ENCODE measurements around the gene KAZN.

The KAZN gene

GRCh38 chr1:14614341-14614740 lies 15.9 kb downstream of the KAZN start:
- no peaks in the 10 kb centered on the region for H3K4me1 ChIP-seq (ENCODE audit: insufficient read depth, low read length, severe bottlenecking)
- no peaks in the 10 kb centered on the region for H3K9me3 ChIP-seq (ENCODE audit: low read length)
- H3K79me2 ChIP-seq (ENCODE audit: insufficient read depth, low read length): no peaks in the 10 kb centered on the region
- H3K9ac ChIP-seq (ENCODE audit: low read length): no peak overlapping the region
- no peak overlapping the region for H3K4me3 ChIP-seq (ENCODE audit: low read depth, low read length, poor library complexity, severe bottlenecking)
- H3F3A ChIP-seq (ENCODE audit: insufficient read depth, low read length): no peaks in the 10 kb centered on the region
- no peaks in the 10 kb centered on the region for H3K36me3 ChIP-seq (ENCODE audit: insufficient read depth, low read length)
- no peak overlapping the region for H3K4me2 ChIP-seq (ENCODE audit: low read length)
- H3K27me3 ChIP-seq (ENCODE audit: insufficient read depth, low read length): no peaks in the 10 kb centered on the region
- H4K20me1 ChIP-seq (ENCODE audit: insufficient read depth, low read length): no peaks in the 10 kb centered on the region
- no peak overlapping the region for H2AFZ ChIP-seq (ENCODE audit: low read length)
- H3K9me2 ChIP-seq (ENCODE audit: low read depth, low read length): no peaks in the 10 kb centered on the region
- no peak overlapping the region for H3K27ac ChIP-seq (ENCODE audit: low read depth, low read length, poor library complexity, severe bottlenecking)
- TF ChIP-seq EZH2 (IDR thresholded peaks at IDR 0.05; ENCODE audit: borderline replicate concordance, low read length) (no peak), CTCF (IDR thresholded peaks at IDR 0.05; ENCODE audit: low read length) (no peak)

GRCh38 chr1:14615549-14616218 lies 17.2 kb downstream of the KAZN start:
- Histone ChIP-seq H3K4me3 (ENCODE audit: low read depth, low read length, poor library complexity, severe bottlenecking) (no peak overlapping the region), H3F3A (ENCODE audit: insufficient read depth, low read length) (no peaks in the 10 kb centered on the region), H2AFZ (ENCODE audit: low read length) (no peak overlapping the region), H3K4me2 (ENCODE audit: low read length) (no peak overlapping the region), H3K36me3 (ENCODE audit: insufficient read depth, low read length) (no peaks in the 10 kb centered on the region), H3K4me1 (ENCODE audit: insufficient read depth, low read length, severe bottlenecking) (no peaks in the 10 kb centered on the region), H4K20me1 (ENCODE audit: insufficient read depth, low read length) (no peaks in the 10 kb centered on the region), H3K9me3 (ENCODE audit: low read length) (no peaks in the 10 kb centered on the region), H3K9me2 (ENCODE audit: low read depth, low read length) (no peaks in the 10 kb centered on the region), H3K27ac (ENCODE audit: low read depth, low read length, poor library complexity, severe bottlenecking) (no peak overlapping the region), H3K79me2 (ENCODE audit: insufficient read depth, low read length) (no peaks in the 10 kb centered on the region), H3K27me3 (ENCODE audit: insufficient read depth, low read length) (no peaks in the 10 kb centered on the region), H3K9ac (ENCODE audit: low read length) (no peak overlapping the region)
- no peak for TF ChIP-seq EZH2 (IDR thresholded peaks at IDR 0.05; ENCODE audit: borderline replicate concordance, low read length)
- TF ChIP-seq CTCF (IDR thresholded peaks at IDR 0.05; ENCODE audit: low read length): no peak

- H3K27me3 ChIP-seq (ENCODE audit: insufficient read depth, low read length): peaks cover 5% of the 10 kb centered on the region; the same call in 1 of the 2 replicates
- no peak overlapping the region for H3K4me2 ChIP-seq (ENCODE audit: low read length)
- H3K79me2 ChIP-seq (ENCODE audit: insufficient read depth, low read length): no peaks in the 10 kb centered on the region
- H3K4me3 ChIP-seq (ENCODE audit: low read depth, low read length, poor library complexity, severe bottlenecking): no peak overlapping the region
- no peaks in the 10 kb centered on the region for H3K9me3 ChIP-seq (ENCODE audit: low read length)
- H3K9ac ChIP-seq (ENCODE audit: low read length): no peak overlapping the region
- H3F3A ChIP-seq (ENCODE audit: insufficient read depth, low read length): no peaks in the 10 kb centered on the region
- no peak overlapping the region for H2AFZ ChIP-seq (ENCODE audit: low read length)
- no peaks in the 10 kb centered on the region for H4K20me1 ChIP-seq (ENCODE audit: insufficient read depth, low read length)
- H3K27ac ChIP-seq (ENCODE audit: low read depth, low read length, poor library complexity, severe bottlenecking): no peak overlapping the region
- TF ChIP-seq EZH2 (IDR thresholded peaks at IDR 0.05; ENCODE audit: borderline replicate concordance, low read length) (no peak), CTCF (IDR thresholded peaks at IDR 0.05; ENCODE audit: low read length) (no peak)
- no peaks in the 10 kb centered on the region; the same call in 1 of the 2 replicates for H3K36me3 ChIP-seq (ENCODE audit: insufficient read depth, low read length)
- no peaks in the 10 kb centered on the region for H3K4me1 ChIP-seq (ENCODE audit: insufficient read depth, low read length, severe bottlenecking)
- H3K9me2 ChIP-seq (ENCODE audit: low read depth, low read length): no peaks in the 10 kb centered on the region
Observed at GRCh38 chr1:14616632-14617396, 18.3 kb downstream of the KAZN start.
